Effector memory CD8-positive, alpha-beta T cell (primary cell): ENCODE measurements around the gene ZBTB49.

Experiments used
- ATAC-seq: fragments of 150-1000 bp; cut with Tn5 transposase; replicated peaks from 2 replicates; pipeline ENCODE4 v1.10.0; 2021; ENCODE audit warnings: mild to moderate bottlenecking, moderate library complexity
- DNase-seq, 3 experiments: peaks; one replicate each; pipeline ENCODE4 v3.0.0; 2021
- H3K27ac Mint-ChIP-seq, 2 donors: one replicate each; pipeline ENCODE4 v1.8.0; 2022; ENCODE audit warnings: mild to moderate bottlenecking in 2 of 2, mixed read lengths in 2 of 2, moderate library complexity in 2 of 2
- H3K27me3 Mint-ChIP-seq, 2 donors: one replicate each; pipeline ENCODE4 v1.8.0; 2022; ENCODE audit warnings: mixed read lengths in 2 of 2
- H3K36me3 Mint-ChIP-seq: one replicate; pipeline ENCODE4 v1.8.0; 2022; ENCODE audit warnings: mild to moderate bottlenecking, moderate library complexity, mixed read lengths; ENCODE audit not compliant: insufficient read depth
- H3K4me1 Mint-ChIP-seq, 2 donors: one replicate each; pipeline ENCODE4 v1.8.0; 2022; ENCODE audit warnings: low read depth in 2 of 2, mixed read lengths in 2 of 2
- H3K4me3 Mint-ChIP-seq, 2 donors: one replicate each; pipeline ENCODE4 v1.8.0; 2022; ENCODE audit warnings: mild to moderate bottlenecking in 2 of 2, mixed read lengths in 2 of 2, moderate library complexity in 2 of 2
- H3K9me3 Mint-ChIP-seq, 2 donors: one replicate each; pipeline ENCODE4 v1.8.0; 2022; ENCODE audit warnings: mixed read lengths in 2 of 2

The ZBTB49 gene

GRCh38 chr4:4293279-4293678, 3.2 kb downstream of the ZBTB49 start:
- Mint-ChIP-seq H3K4me3 (no peak overlapping the region), H3K36me3 (peaks cover 20% of the 10 kb centered on the region), H3K9me3 (no peaks in the 10 kb centered on the region), H3K27me3 (no peaks in the 10 kb centered on the region), H3K4me1 (peaks cover 45 to 60% of the 10 kb centered on the region in 2 donors), H3K27ac (peak overlapping the region in 1 of 2 donors; percentile 32)
- ATAC-seq (no peak), DNase-seq (no peak)

GRCh38 chr4:4296283-4296846, 6.3 kb downstream of the ZBTB49 start:
- ATAC-seq (no peak), DNase-seq (no peak)
- Mint-ChIP-seq H3K4me1 (peaks cover 34 to 48% of the 10 kb centered on the region in 2 donors), H3K27me3 (no peaks in the 10 kb centered on the region), H3K4me3 (no peak overlapping the region), H3K9me3 (no peaks in the 10 kb centered on the region), H3K27ac (peak overlapping the region; percentile 33 to 44), H3K36me3 (peaks cover 10% of the 10 kb centered on the region)

- no peak for ATAC-seq
Measured at GRCh38 chr4:4299006-4299405, 9.0 kb downstream of the ZBTB49 start.

GRCh38 chr4:4302001-4302400, 11.9 kb downstream of the ZBTB49 start:
- ATAC-seq, result no peak
- H3K4me1 Mint-ChIP-seq, result peaks cover 18 to 29% of the 10 kb centered on the region in 2 donors
- no peak for DNase-seq
- H3K27me3 Mint-ChIP-seq, result no peaks in the 10 kb centered on the region
- H3K4me3 Mint-ChIP-seq, result no peak overlapping the region
- H3K27ac Mint-ChIP-seq, result peak overlapping the region in 1 of 2 donors; percentile 24
- peaks cover 49% of the 10 kb centered on the region for H3K36me3 Mint-ChIP-seq
- no peaks in the 10 kb centered on the region for H3K9me3 Mint-ChIP-seq

More at GRCh38 chr4:4299006-4299405, 9.0 kb downstream of the ZBTB49 start:
- H3K27me3 Mint-ChIP-seq, result no peaks in the 10 kb centered on the region
- DNase-seq, result no peak
- H3K36me3 Mint-ChIP-seq, result peaks cover 29% of the 10 kb centered on the region
- no peaks in the 10 kb centered on the region for H3K9me3 Mint-ChIP-seq
- no peak overlapping the region for H3K4me3 Mint-ChIP-seq
- peaks cover 28 to 38% of the 10 kb centered on the region in 2 donors for H3K4me1 Mint-ChIP-seq
- peak overlapping the region; percentile 45 to 74 for H3K27ac Mint-ChIP-seq

- H3K36me3 Mint-ChIP-seq, result peaks cover 48% of the 10 kb centered on the region
- peaks cover 21 to 31% of the 10 kb centered on the region in 2 donors for H3K4me1 Mint-ChIP-seq
- no peaks in the 10 kb centered on the region for H3K9me3 Mint-ChIP-seq
- H3K27ac Mint-ChIP-seq, result peak overlapping the region in 1 of 2 donors; percentile 24
- H3K4me3 Mint-ChIP-seq, result no peak overlapping the region
- ATAC-seq (no peak), DNase-seq (no peak)
- H3K27me3 Mint-ChIP-seq, result no peaks in the 10 kb centered on the region
Measured at GRCh38 chr4:4302416-4302815, 12.4 kb downstream of the ZBTB49 start.

GRCh38 chr4:4306920-4307319, 16.9 kb downstream of the ZBTB49 start:
- ATAC-seq (no peak), DNase-seq (no peak)
- peak overlapping the region in 1 of 2 donors; percentile 17 for H3K27ac Mint-ChIP-seq
- H3K9me3 Mint-ChIP-seq, result no peaks in the 10 kb centered on the region
- no peak overlapping the region for H3K4me3 Mint-ChIP-seq
- H3K4me1 Mint-ChIP-seq, result peaks cover 7 to 16% of the 10 kb centered on the region in 2 donors
- peaks cover 49% of the 10 kb centered on the region for H3K36me3 Mint-ChIP-seq
- H3K27me3 Mint-ChIP-seq, result no peaks in the 10 kb centered on the region

GRCh38 chr4:4308800-4309441, 18.9 kb downstream of the ZBTB49 start:
- DNase-seq (no peak), ATAC-seq (no peak)
- no peaks in the 10 kb centered on the region for H3K9me3 Mint-ChIP-seq
- peaks cover 7 to 16% of the 10 kb centered on the region in 2 donors for H3K4me1 Mint-ChIP-seq
- H3K27me3 Mint-ChIP-seq, result no peaks in the 10 kb centered on the region
- peaks cover 45% of the 10 kb centered on the region for H3K36me3 Mint-ChIP-seq
- H3K4me3 Mint-ChIP-seq, result no peak overlapping the region
- H3K27ac Mint-ChIP-seq, result peak overlapping the region in 1 of 2 donors; percentile 59

- Mint-ChIP-seq H3K4me3 (no peak overlapping the region), H3K9me3 (no peaks in the 10 kb centered on the region), H3K27me3 (no peaks in the 10 kb centered on the region), H3K27ac (no peak overlapping the region), H3K4me1 (peaks cover 5 to 10% of the 10 kb centered on the region in 2 donors), H3K36me3 (peaks cover 42% of the 10 kb centered on the region)
- ATAC-seq, result no peak
- DNase-seq, result no peak
Measured at GRCh38 chr4:4311193-4311592, 21.1 kb downstream of the ZBTB49 start.

- Mint-ChIP-seq H3K4me1 (no peaks in the 10 kb centered on the region), H3K4me3 (no peak overlapping the region), H3K9me3 (no peaks in the 10 kb centered on the region), H3K36me3 (peaks cover 63% of the 10 kb centered on the region), H3K27me3 (no peaks in the 10 kb centered on the region), H3K27ac (peak overlapping the region in 1 of 2 donors; percentile 36)
- no peak for ATAC-seq
- no peak for DNase-seq
Measured at GRCh38 chr4:4315461-4316149, 25.6 kb downstream of the ZBTB49 start.

GRCh38 chr4:4316150-4316495, 26.1 kb downstream of the ZBTB49 start:
- Mint-ChIP-seq H3K36me3 (peaks cover 67% of the 10 kb centered on the region), H3K4me3 (no peak overlapping the region), H3K4me1 (no peaks in the 10 kb centered on the region), H3K27ac (peak overlapping the region in 1 of 2 donors; percentile 36), H3K9me3 (no peaks in the 10 kb centered on the region), H3K27me3 (no peaks in the 10 kb centered on the region)
- no peak for DNase-seq
- no peak for ATAC-seq

- H3K27me3 Mint-ChIP-seq, result no peaks in the 10 kb centered on the region
- DNase-seq (no peak), ATAC-seq (no peak)
- H3K27ac Mint-ChIP-seq, result peak overlapping the region in 1 of 2 donors; percentile 53
- no peak overlapping the region for H3K4me3 Mint-ChIP-seq
- H3K36me3 Mint-ChIP-seq, result peaks cover 69% of the 10 kb centered on the region
- no peaks in the 10 kb centered on the region for H3K4me1 Mint-ChIP-seq
- no peaks in the 10 kb centered on the region for H3K9me3 Mint-ChIP-seq
Measured at GRCh38 chr4:4317496-4318232, 27.6 kb downstream of the ZBTB49 start.

GRCh38 chr4:4320528-4320927, 30.5 kb downstream of the ZBTB49 start:
- H3K4me3 Mint-ChIP-seq, result no peak overlapping the region
- H3K27ac Mint-ChIP-seq, result no peak overlapping the region
- DNase-seq, result no peak
- H3K36me3 Mint-ChIP-seq, result peaks cover 54% of the 10 kb centered on the region
- ATAC-seq, result no peak
- H3K27me3 Mint-ChIP-seq, result no peaks in the 10 kb centered on the region
- peaks cover 0 to 2% of the 10 kb centered on the region in 2 donors for H3K4me1 Mint-ChIP-seq
- H3K9me3 Mint-ChIP-seq, result no peaks in the 10 kb centered on the region

GRCh38 chr4:4320951-4321714, 31.1 kb downstream of the ZBTB49 start:
- DNase-seq (no peak), ATAC-seq (no peak)
- no peaks in the 10 kb centered on the region for H3K9me3 Mint-ChIP-seq
- no peak overlapping the region for H3K27ac Mint-ChIP-seq
- H3K4me3 Mint-ChIP-seq, result no peak overlapping the region
- H3K27me3 Mint-ChIP-seq, result no peaks in the 10 kb centered on the region
- H3K36me3 Mint-ChIP-seq, result peaks cover 51% of the 10 kb centered on the region
- H3K4me1 Mint-ChIP-seq, result peaks cover 0 to 2% of the 10 kb centered on the region in 2 donors
